ENCODE results near the gene TOP3B.

GRCh38 chr22:21928048-21928447 lies 54.5 kb downstream of the TOP3B start:
- TF ChIP-seq FOXP2 (optimal IDR thresholded peaks at IDR 0.05; ENCODE audit: borderline replicate concordance, extremely low read depth, extremely low read length, insufficient read depth) (no peak), POLR2AphosphoS5 (IDR thresholded peaks at IDR 0.05; ENCODE audit: low read depth, low read length) (no peak), SIN3A (IDR thresholded peaks at IDR 0.05; ENCODE audit: borderline replicate concordance, insufficient read depth, low read length) (no peak), TAF1 (IDR thresholded peaks at IDR 0.05; ENCODE audit: borderline replicate concordance, insufficient read depth, low read length) (no peak), REST (IDR thresholded peaks at IDR 0.05; ENCODE audit: insufficient read depth in 1 of 2, low read depth in 2 of 2, low read length in 2 of 2) (no peak)
